Brain microvascular endothelial cell (primary cell): ENCODE data around the gene CRK.
A peak's percentile ranks its signal among the peaks of the same experiment; 100 is the strongest.
"Not testable (repeated sequence)": the region's sequence is repeated elsewhere in the genome, so short reads cannot be mapped to it uniquely, and the experiment has no call there.

ENCODE experiments used
- DNase-seq: peaks from one replicate; pipeline ENCODE4 v3.0.0-alpha.2; 2020
- H3K27ac ChIP-seq: fragments of 250-450 bp; sonication (Bioruptor Pico); 2 replicates; pipeline ENCODE4 v1.5.1; 2020; ENCODE audit warnings: mild to moderate bottlenecking, moderate library complexity
- H3K27me3 ChIP-seq: fragments of 250-450 bp; sonication (Bioruptor Pico); replicated peaks from 2 replicates; pipeline ENCODE4 v1.5.1; 2020; ENCODE audit warnings: mild to moderate bottlenecking
- H3K36me3 ChIP-seq: fragments of 250-450 bp; sonication (Bioruptor Pico); replicated peaks from 2 replicates; pipeline ENCODE4 v1.5.1; 2020; ENCODE audit warnings: mild to moderate bottlenecking
- H3K4me3 ChIP-seq: 2 replicates; pipeline ENCODE4 v1.5.1; 2011; ENCODE audit warnings: low read depth, mild to moderate bottlenecking, control low read depth, low read length, moderate library complexity
- in situ Hi-C: cut with HindIII; loops from 2 replicates; pipeline ENCODE4 v1.10.0; 2017; ENCODE audit warnings: low sequenced_read_pairs, low pct_ligation_motif_present
- TF ChIP-seq, protein P1 (sequence below): IDR thresholded peaks from 2 replicates; pipeline ENCODE4 v1.5.1; 2011; ENCODE audit warnings: low read depth, mild to moderate bottlenecking, moderate library complexity, low read length, control low read depth, inconsistent platforms; ENCODE audit errors: missing control alignments

CRK gene

DNA sequence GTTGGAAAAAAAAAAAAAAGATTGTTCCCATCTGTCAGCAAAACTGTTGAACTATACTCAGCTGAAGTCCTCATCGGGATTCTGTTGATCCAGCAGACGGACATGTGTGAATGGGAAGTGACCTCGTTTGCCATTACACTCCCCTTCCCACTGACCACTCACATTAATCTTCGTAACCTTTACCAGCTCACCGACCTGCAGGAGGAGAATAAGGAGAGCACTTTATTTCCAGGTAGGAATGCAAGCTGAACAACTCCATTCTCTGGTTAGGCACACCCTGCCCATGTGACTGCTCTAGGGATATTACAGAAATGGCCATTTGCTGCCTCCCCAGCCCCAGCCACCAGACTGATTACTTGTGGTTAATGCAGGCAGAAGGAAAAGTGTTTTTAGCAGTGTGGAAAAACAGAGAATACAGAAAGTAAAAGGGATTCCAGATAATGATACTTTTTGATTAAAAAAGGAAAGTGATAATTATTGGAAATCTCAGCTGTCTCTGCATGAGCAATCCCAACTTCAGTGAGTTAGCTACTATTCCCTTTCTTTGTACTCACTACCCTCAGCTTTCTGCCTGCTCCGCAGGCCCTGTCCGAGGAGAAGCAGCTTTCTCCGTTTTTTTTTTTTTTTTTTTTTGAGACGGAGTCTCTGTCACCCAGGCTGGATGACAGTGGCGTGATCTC, 32.4 kb downstream of the CRK start:
- TF ChIP-seq, protein P1, sequence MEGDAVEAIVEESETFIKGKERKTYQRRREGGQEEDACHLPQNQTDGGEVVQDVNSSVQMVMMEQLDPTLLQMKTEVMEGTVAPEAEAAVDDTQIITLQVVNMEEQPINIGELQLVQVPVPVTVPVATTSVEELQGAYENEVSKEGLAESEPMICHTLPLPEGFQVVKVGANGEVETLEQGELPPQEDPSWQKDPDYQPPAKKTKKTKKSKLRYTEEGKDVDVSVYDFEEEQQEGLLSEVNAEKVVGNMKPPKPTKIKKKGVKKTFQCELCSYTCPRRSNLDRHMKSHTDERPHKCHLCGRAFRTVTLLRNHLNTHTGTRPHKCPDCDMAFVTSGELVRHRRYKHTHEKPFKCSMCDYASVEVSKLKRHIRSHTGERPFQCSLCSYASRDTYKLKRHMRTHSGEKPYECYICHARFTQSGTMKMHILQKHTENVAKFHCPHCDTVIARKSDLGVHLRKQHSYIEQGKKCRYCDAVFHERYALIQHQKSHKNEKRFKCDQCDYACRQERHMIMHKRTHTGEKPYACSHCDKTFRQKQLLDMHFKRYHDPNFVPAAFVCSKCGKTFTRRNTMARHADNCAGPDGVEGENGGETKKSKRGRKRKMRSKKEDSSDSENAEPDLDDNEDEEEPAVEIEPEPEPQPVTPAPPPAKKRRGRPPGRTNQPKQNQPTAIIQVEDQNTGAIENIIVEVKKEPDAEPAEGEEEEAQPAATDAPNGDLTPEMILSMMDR = no peak
- peaks cover 44% of the 10 kb centered on the region for H3K36me3 ChIP-seq
- peak overlapping the region; percentile 64 for H3K27ac ChIP-seq
- no peaks in the 10 kb centered on the region for H3K27me3 ChIP-seq
- in situ Hi-C loops = no loop called here
- no peak overlapping the region for H3K4me3 ChIP-seq
- DNase-seq = no peak

DNA sequence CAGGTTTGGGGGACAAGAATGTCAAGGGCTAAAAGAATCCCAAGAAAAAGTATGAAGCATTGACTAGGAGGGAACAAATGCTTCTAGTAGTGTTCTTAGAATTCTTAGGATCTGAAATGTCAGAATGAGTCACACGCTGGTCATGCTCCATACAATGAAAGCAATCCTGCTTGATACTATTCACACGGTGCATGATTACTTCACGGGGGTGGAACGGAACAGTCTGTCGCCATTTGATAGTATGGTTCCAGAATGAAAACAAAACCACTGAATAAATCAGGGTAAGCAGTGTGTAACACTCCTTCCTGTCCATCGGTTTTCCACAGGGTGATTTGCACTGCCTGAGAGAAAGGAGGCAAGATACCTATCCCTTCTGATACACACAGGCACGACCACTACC, 33.1 kb downstream of the CRK start:
- Histone ChIP-seq H3K27me3 (no peaks in the 10 kb centered on the region), H3K27ac (peak overlapping the region; percentile 64), H3K36me3 (peaks cover 45% of the 10 kb centered on the region), H3K4me3 (no peak overlapping the region)
- TF ChIP-seq, protein P1 = no peak
- DNase-seq = peak; percentile 97
- in situ Hi-C loops = no loop called here

DNA sequence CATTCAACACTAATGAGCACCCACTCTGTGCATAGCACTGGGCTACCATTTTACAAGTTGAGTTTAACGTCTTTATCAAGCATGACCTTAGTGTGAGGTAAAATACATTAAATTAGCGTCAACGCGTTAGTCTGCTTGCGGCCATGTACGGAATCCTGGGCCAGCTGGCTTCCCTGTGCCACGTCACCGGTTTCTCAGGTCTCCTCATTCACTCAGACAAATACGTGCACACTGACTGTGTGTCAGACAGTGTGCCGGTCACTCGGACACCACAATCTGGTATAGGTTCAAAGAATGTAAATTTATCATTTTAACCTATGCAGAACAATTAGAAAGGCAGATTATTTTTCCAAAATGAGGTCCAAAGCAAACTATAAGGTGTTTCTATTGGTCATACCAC, 34.6 kb downstream of the CRK start:
- Histone ChIP-seq H3K27me3 (no peaks in the 10 kb centered on the region), H3K4me3 (no peak overlapping the region), H3K27ac (no peak overlapping the region), H3K36me3 (peaks cover 43% of the 10 kb centered on the region)
- TF ChIP-seq, protein P1 = no peak
- in situ Hi-C loops = no loop called here
- DNase-seq = no peak

DNA sequence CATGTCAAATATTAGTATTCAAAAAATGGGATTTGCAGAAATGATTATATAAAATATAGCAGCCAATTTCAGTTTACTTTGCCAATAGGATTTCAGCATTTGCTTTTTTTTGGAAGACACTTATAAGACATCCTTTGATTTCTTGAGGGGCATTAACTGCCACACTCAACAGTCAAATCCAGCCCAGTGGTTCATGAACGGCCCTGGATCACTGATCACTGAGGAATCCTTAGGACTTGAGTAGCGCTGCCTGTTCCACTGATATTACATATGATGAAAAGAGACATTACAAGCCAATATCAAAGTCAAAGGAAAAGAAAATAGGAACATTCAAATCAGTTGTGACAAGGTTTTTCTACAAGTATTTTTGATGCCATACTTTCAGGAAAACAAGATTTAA, 35.1 kb downstream of the CRK start:
- no peaks in the 10 kb centered on the region for H3K27me3 ChIP-seq
- no peak overlapping the region for H3K4me3 ChIP-seq
- no peak overlapping the region for H3K27ac ChIP-seq
- TF ChIP-seq, protein P1 = no peak
- in situ Hi-C loops = no loop called here
- DNase-seq = no peak
- peaks cover 38% of the 10 kb centered on the region for H3K36me3 ChIP-seq

DNA sequence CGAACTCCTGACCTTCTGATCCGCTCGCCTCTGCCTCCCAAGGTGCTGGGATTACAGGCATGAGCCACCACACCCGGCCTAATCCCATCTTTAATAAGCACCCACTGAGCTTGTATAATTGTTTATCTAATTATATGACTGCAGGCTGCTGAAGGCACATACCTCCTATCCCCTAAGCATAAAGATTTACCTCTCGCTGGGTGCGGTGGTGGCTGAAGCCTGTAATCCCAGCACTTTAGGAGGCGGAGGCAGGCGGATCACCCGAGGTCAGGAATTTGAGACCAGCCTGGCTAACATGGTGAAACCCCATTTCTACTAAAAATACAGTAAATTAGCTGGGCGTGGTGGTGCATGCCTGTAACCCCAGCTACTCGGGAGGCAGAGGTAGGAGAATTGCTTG, 35.9 kb downstream of the CRK start:
- DNase-seq = no peak
- Histone ChIP-seq H3K4me3 (no peak overlapping the region), H3K27ac (no peak overlapping the region), H3K27me3 (no peaks in the 10 kb centered on the region), H3K36me3 (peaks cover 30% of the 10 kb centered on the region)
- in situ Hi-C loops = no loop called here
- TF ChIP-seq, protein P1 = no peak

DNA sequence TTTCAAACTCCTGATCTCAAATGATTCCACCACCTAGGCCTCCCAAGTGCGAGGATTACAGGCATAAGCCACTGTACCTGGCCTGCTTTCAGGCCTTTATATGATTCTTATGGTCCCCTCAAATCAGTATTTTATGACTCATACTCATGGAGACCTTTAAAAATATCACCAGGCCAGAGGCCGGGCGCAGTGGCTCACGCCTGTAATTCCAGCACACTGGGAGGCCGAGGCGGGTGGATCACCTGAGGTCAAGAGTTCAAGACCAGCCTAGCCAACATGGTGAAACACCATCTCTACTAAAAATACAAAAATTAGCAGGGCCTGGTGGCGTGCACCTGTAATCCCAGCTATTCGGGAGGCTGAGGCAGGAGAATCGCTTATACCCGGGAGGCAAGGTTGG, 37.6 kb downstream of the CRK start:
- H3K27ac ChIP-seq, in situ Hi-C loops, H3K4me3 ChIP-seq, DNase-seq, H3K27me3 ChIP-seq: not testable (repeated sequence)
- H3K36me3 ChIP-seq = peaks cover 20% of the 10 kb centered on the region
